CD4-positive, alpha-beta T cell treated with Interleukin-4 for 4 hours (primary cell): Measurements from ENCODE around the gene CCR9.

Experiments used
- DNase-seq: peaks from one replicate; pipeline ENCODE4 v3.0.0-alpha.2; 2020

CCR9 gene

DNA sequence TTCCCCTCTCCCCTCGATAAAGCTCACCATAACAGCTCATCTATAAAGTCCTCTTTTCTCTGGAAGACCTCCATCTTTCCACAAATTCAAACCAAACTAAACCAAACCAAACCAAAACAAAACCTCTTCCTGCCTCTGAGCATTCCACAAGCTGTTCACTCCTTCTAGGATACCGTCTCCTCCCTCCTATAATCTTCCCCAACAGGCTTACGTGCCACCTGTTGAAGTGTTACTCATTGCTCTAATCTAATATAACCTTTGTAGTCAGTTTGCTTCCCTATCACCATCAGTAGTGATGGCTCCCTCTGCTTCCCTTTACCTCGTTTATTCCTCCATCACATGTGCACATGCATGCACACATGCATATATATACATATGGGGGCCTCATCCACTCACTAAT, 12.7 kb upstream of the CCR9 start:
- no peak for DNase-seq

DNA sequence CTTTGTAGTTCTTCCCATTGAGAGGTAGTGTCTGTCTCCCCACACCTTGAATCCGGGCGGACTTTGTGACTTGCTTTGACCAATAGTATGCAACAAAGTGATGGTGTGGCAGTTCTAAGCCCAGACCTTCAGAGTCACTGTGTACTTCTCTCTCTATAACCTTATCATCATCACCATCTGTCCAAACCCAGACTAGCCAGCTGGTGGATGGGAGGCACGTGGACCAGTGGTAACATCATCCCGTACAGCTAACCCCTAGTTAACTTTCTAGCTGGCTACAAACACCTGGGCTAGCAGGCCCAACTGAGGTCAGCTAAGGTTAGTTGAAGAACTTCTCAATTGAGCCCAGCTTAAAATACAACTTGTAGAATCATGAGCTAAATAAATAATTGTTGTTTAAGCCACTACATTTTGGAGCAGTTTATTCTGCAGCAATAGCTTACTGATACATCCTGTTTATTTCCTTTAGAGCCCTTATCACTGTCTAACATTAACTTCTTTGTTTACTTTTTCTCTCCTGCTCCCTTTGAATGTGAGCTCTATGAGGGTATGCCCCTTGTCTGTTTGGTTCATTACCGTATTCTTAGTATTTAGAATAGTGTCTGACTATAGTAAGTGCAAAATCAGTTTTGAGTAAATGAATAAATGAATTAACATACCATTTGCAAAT, 11.5 kb upstream of the CCR9 start:
- no peak for DNase-seq

DNA sequence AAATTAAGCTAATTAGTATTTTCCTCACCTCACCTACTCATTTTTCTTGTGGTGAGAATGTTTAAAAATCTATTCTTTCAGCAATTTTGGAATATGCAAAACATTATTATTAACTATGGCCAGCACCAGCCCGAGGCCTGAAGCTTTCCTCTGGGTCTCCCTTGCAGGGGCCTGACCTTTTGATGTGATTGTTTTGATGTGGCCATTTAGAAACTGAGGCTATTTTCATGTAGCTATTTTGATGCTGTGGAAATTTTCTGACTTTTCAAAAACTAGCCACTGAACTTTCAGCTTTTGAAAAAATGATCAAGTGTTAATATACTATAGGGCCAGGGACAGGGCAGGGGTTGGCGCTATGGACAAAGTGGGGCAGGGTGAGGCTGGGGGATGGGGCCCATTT, 8.2 kb upstream of the CCR9 start:
- DNase-seq: no peak

DNA sequence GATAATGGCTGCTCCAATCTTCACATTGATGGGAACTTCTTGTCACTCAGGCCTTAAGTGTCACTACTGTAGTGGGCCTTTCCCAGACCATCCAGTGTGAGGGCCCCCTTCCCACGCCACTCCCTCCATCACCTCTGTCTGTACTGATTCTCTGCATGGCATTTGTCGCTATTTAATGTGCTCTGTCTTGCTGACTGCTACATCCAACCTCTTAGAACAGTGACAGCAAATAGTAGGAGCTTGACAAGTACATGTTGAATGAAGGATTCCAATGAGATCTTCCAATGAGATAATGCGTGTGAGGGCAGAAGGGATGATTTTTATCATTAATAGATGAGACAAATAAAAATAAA, 5.6 kb upstream of the CCR9 start:
- DNase-seq: no peak

DNA sequence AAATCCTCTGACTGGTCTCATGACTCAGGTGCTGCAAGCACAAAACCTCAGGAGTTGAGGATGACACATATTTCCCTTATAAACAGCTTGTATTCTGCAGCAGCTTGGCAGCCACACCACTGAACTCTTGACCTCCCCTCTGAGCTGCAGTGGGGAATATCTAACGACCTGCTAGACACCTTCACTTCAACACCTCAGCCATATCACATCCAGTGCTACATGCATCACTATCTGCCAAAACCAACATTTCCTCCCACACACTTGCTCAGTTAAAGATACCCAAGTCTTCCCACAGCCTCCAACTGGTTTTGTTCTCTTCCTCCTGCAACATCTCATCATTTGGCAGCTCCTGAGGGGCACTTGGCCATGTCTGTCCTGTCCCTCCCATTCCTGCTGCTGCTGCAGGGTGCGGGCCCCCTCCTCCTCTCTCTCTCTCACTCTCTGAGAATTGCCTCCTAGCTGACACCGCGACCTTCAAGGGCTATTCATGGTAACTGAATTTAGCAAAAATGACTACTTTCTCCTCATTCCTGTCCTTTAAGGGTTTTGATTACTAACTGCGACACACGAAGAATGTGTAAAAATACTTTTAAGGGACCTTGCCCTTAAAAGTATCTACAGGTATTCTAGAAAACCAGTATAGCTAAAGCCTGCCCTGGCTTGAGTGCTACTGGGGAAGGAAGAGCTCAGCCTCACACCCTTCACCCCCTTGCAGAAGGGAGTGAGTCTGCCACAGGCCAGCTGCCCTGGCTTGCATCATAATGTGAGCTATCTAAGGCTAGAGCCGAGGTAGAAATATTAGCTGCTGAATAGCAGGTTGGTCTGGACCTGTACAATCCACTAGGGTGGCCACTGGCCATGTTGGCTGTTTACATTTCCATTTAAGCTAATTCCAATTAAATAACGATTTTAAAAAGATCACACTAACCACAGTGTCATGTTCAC, 5.0 kb upstream of the CCR9 start:
- peak; percentile 74 for DNase-seq

DNA sequence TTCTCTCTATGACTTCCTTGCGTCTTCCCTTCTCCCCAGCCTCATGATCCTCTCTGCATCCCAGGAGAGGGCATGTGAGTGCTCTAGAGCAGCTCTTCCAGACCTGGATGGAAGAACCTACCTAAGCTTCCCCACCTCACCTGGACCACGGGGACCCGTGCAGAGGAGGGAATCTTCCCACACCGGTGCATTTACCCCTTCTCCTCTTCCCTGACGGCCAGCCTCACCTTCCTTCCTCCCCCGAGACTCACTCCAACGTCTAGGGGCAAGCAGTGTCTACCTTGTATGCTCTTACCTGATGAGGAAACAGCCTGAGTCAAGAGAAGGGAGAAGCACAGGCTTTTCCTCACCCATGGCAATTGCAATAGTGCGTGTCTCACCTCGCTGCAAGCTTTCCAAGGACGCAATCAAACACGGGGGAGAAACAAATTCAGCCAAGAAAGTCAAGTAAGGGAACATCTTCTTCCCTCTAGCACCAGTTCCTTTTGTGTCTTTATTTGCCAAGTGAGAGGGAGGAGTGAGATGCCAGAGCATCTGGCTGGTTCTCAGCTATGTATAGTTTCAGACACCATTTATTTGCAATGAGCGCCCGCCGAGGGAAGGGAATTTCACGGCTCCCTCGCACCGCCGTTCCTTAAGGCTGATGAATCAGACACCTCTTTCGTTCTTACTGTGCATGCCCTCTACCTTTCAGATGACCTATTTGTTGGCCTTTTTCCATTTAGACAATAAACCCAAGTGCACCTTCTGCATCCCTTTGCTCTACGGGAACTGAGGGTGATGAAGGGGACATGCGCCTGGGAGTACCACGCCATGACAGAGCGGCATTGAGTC, 1.8 kb upstream of the CCR9 start:
- DNase-seq: no peak

DNA sequence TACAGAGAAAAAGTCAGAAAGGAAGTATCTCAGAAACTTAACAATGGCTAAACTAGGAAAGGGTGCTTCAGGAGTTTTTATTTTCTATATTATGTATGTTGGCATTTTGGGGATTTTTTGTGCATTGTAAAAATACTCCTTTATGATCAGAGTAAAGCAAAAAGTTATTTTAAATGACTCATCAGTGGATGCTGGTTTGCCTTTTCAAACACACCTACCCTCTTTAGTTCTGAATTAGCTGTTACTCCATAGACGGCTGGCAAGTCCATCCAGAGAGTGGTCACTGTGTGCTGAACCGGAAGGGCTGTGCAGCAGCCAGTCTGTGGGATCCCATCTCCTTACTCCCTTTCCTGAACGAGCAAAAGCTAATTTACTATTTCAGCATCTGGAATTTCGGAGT, 942 bp downstream of the CCR9 start:
- DNase-seq: no peak

DNA sequence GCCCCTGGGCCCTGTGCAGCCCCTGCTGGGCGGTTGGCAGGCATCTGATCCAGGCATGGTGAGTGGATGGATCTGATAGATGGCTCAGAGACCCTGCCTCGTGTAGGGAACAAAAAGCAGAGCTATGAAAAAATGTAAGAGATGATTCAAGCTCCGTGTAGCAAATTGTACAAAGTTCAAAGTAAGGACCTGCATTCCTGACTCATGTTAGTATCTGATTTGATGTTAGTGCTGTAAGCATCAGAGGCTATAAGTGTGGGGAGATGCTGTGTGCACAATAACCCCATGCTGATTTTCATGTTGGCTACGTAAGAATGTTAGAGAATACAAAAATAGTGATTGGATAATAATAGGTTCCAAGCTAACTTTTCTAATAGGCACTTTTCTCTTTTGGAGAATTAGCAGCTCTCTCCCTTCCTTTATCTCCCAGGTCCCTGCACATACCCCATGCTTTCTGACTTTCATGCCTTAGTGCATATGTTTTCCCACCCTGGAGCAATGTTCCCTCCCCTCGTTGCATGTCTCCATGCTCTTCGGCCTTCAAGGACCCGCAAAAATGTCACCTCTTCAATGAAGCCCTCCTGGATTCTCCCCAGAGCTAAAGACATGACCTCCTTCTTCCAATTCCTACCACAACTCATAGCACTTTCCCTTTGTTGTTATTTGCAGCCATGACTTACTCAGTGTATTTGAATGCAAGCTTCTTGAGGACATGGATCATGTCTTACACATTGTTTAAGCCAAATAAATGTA, 1.6 kb downstream of the CCR9 start:
- DNase-seq: no peak

DNA sequence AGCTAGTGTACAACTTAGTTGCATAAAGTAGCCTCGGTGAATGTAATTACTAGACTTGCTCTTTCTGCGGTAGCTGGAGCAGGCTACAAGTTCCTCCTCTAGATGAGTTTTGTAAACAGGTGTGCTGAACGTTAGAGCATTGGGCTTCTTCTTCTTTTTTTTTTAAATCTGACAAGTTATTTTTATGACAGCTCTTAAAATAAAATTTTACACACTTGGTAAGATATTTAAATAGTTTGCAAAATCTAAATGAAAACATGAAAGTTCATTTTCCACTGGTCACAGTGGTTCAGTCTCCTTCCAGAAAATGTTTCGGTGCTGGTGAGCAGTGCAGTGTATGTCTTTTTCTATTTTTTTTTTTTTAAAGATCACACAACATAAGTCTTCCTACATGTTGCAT, 3.0 kb downstream of the CCR9 start:
- no peak for DNase-seq

DNA sequence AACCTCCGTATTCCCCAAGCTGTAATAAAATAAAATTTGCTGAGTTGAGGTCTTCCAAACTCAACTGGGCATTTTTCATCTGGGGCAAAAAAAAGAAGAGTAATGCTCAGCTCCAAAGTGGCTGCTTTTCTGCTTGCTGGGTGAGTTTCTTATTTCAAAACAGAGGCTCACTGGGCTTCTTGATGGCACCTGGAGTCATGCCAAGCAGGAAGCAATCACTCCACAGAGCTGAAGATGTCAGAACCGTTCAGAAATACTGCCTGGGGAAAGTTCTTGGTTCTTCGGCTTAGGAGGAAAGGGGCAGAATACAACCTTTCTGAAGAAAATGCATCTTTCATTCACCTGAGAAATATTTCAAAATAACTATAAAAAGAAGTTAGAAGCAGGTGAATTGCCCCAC, 4.1 kb downstream of the CCR9 start:
- DNase-seq: no peak

DNA sequence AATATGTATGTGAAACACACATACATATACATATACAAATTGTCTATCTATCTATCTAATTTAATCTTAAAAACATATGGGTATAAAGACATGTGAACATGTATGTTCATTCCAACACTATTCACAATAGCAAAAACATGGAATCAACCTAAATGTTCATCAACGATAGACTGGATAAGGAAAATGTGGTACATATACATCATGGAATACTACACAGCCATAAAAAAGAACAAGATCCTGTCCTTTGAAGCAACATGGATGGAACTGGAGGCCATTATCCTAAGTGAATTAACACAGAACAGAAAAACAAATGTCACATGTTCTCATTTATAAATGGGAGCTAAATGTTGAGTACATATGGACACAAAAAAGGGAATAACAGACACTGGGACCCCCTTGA, 5.8 kb downstream of the CCR9 start:
- DNase-seq: no peak

DNA sequence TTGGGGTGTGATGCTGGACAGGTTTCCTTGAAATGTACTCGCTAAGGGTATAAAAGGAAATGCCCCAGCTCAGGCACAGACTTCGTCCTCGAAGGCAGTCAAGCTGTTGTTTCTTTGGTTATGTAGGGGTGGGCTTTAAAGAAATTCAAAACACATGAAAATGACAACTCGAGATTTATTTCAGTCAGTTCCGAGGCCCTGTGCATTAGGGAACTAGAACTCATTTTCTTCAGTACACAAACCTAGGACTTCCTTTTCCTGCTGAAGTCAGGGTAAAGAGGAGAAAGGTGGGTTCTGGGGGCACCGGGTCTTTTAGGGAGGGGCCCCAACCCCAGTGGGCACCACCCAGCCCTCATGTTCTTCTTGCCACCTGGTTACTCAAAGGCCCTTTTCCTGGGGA, 7.7 kb downstream of the CCR9 start:
- no peak for DNase-seq

DNA sequence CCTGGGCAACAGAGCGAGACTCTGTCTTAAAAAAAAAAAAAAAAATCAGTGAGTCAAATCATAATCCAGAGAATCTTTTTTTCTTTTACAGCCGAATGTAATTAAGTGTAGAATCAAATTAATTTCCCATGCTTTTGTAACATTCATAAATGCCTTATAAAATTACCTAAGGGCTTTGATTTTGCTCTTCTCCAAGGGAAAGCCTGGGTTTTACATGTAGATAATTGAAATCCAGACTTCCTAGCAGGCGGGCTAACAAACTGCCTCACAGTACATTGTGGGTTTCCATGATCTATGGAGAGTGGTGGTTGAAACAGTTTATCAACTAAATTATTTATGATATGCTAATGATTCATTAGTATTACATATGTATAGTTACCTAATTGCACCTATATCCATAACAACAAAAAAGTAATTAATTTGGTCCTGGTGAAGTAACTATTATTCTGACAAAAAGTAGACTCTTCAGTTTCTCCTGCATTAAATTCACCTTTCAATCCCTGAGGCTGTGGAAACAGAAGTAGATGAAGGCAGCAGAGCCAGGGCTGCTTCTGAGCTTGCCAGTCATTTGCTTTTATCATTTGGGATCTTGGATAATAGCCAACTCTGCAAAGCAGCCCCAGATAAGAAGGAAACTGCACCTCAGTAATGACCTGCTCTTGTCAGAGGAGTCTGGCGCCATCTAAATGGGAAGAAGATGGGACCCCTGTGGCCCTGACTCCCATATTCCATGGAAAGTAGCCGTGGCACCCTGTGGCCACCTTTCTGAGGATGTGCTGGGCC, 9.5 kb downstream of the CCR9 start:
- no peak for DNase-seq

DNA sequence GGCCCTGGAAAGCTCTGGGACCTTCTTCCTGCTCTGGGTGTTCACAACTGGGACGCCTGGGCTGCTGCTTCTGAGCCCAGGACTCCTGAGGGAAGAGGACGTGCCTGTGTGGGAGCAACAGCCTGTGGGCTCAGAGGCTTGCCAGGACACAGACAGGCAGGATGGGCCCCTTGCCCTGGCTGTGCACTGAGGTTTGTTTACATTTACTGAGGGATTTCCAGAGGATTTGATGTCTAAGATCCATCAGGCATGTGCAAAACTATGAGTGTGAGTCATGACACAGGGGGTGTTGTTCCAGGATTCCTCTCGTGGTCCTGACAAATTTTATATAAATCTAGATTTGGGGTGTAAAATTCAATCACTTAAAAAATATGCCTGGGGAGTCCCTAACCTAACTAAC, 10.6 kb downstream of the CCR9 start:
- DNase-seq: no peak

DNA sequence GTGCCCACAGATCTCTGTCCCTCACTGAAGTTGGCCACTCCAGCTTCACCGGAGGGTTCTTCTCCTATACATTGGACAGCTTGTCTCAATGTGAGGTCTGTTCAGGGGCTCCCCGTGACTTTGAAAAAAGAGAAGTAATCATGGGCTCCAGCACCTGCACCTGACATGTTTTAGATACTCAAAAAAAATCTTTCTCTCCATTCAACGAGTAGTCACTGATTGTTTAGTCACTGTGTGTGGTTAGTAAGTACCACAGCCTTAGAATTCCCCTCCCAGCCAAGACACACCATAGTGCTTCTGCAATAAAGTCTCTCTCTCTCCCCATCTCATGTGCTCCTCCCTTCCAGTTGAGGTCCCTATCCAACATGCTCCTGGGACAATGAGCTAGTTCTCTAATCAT, 18.6 kb downstream of the CCR9 start:
- no peak for DNase-seq

DNA sequence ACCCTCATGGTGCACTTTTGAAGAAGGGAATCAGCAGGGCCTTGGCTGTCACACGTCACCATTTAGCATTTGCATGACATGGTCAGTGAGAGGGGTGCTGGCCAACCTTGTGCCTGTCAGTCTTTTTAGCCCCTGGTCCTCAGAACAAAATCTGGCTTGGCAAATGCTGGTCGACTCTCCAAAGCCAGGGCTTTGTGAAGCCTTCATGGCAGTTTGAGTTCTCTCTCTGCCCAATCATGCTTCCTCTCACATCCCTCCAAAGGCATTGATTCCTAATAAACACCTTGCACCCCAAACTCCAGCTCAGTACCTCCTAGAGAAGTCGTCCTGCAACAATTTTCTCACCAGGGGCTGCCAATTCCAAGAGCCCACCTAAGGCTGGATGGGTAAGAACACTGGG, 19.4 kb downstream of the CCR9 start:
- no peak for DNase-seq

DNA sequence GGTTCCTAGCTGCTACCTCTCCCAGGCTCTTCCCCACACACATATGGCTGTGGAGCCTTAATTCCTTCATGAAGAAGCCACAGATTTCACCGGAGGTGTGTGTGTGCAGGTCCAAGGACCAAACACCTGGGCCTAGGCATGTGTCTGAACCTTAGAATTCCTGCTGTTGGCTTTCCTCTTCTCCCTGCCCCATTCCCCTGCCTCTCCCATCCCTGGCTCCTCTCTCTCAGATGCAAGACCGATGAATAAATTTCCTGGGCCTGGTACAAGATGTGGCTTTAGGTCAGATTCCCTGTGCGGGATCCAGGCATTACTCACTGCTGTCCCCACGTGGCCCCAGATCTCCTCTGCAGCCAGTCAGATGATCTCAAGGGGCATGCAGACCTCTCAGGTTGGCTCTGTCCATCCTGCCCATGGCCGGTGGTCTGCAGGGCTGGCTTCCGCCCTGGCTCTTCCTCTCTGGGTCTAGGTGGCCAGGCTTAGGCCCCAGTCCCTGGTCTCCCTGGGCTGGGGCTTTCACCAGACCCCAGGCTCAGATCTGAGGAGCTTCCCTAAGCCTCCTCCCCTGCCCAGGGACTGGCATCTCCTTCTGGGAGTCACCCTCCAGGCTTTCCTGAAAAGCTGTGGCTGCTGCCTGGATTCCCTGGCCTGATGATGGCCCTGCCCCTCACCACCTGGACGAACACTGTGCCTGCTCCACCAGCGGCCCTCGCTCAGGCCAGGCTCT, 20.5 kb downstream of the CCR9 start:
- no peak for DNase-seq

DNA sequence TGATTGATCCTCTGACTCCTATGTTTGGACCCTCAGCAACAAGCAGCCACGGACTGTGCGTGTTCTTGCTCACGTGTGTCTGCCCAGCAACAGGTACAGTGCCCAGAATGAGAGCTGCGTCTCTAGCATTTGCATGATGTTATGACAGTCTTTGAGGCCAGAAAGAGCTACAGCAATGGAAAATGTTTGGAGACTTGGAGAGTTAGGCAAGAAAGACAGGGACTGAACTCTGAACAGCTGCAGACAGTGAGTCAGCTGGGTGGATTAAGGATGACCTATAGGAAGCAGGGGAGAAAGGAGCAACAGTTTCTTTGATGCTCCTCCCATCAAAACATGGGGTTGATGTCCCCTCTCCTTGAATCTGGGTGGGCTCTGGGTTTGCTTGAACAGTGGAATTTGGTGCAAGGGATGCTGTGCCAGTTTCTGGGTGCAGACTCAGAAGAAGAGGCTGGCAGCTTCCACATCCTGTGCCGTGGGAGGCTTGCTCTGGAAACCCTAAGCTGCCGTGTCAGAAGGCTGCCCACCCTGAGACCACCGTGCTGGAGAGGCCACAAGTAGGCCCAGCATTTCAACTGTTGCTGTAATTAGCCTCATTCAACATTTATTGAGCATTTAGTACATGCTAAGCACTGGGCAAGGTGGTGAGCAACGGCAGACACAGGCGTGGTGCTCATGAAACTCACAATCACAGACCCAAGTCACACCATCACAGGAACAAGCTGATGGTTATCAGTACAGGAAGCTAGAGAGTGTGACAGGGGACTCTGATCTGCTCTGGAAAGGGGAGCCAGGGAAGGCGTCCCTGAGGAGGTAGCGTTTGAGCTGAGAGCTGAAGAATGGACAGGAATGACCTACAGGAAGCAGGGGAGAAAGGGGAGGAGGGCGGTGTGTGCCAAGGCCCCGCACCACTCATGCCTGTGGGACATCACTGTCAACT, 21.7 kb downstream of the CCR9 start:
- DNase-seq: peak; percentile 48

DNA sequence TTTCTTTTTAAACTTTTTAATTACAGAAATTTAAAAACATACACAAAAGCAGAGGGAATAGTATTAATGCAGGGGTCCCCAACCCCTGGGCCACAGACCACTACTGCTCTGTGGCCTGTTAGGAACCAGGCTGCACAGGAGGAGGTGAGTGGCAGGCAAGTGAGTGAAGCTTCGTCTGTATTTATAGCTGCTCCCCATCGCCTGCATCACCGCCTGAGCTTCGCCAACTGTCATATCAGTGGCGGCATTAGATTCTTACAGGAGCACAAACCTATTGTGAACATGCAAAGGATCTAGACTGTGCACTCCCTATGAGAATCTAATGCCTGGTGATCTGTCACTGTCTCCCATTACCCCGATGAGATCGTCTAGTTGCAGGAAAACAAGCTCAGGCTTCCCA, 22.4 kb downstream of the CCR9 start:
- DNase-seq: no peak

DNA sequence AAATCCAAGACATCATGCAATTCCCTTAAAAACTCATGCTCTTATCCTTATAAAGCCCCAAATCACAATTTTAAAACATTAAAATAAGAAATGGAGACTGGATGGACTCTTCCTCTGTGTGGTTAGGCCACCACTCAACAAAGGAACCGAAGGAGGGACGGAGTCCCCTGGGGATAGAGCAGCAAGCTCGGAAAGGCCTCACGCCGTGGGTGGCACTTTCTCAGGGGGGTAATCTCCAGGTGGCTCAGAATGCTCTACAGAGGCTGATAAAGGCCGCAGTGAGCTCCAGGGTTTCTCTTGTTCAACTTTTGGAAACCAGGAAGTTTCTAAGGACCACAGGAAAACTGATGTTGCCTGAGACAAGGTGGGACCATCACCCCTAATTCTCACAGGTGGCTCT, 23.2 kb downstream of the CCR9 start:
- no peak for DNase-seq
